BLaER1 (cell line): Measurements from ENCODE around the gene ARFIP2.
"Not testable (repeated sequence)": the region's sequence is repeated elsewhere in the genome, so short reads cannot be mapped to it uniquely, and the experiment has no call there.

Experiments
- H3K27ac ChIP-seq: shearing (Covaris generic); formaldehyde crosslinking; 2 replicates; pipeline ENCODE4 v1.8.1; 2022
- H3K27me3 ChIP-seq: shearing (Covaris generic); formaldehyde crosslinking; 2 replicates; pipeline ENCODE4 v1.8.1; 2022
- H3K36me3 ChIP-seq: shearing (Covaris generic); formaldehyde crosslinking; 2 replicates; pipeline ENCODE4 v1.8.1; 2022
- H3K4me1 ChIP-seq: shearing (Covaris generic); formaldehyde crosslinking; 2 replicates; pipeline ENCODE4 v1.8.1; 2022
- H3K4me2 ChIP-seq: shearing (Covaris generic); formaldehyde crosslinking; 2 replicates; pipeline ENCODE4 v1.8.1; 2022
- H3K4me3 ChIP-seq: shearing (Covaris generic); formaldehyde crosslinking; 2 replicates; pipeline ENCODE4 v1.8.1; 2022
- H3K9ac ChIP-seq: shearing (Covaris generic); formaldehyde crosslinking; 2 replicates; pipeline ENCODE4 v1.8.1; 2022
- H3K9me3 ChIP-seq: shearing (Covaris generic); formaldehyde crosslinking; 2 replicates; pipeline ENCODE4 v1.8.1; 2022
- H4K20me1 ChIP-seq: shearing (Covaris generic); formaldehyde crosslinking; 2 replicates; pipeline ENCODE4 v1.8.1; 2022
- Cebpa-rat ChIP-seq: shearing (Covaris generic); IDR thresholded peaks from 2 replicates; pipeline ENCODE4 v1.8.1; 2022

Gene ARFIP2, protein sequence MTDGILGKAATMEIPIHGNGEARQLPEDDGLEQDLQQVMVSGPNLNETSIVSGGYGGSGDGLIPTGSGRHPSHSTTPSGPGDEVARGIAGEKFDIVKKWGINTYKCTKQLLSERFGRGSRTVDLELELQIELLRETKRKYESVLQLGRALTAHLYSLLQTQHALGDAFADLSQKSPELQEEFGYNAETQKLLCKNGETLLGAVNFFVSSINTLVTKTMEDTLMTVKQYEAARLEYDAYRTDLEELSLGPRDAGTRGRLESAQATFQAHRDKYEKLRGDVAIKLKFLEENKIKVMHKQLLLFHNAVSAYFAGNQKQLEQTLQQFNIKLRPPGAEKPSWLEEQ

DNA sequence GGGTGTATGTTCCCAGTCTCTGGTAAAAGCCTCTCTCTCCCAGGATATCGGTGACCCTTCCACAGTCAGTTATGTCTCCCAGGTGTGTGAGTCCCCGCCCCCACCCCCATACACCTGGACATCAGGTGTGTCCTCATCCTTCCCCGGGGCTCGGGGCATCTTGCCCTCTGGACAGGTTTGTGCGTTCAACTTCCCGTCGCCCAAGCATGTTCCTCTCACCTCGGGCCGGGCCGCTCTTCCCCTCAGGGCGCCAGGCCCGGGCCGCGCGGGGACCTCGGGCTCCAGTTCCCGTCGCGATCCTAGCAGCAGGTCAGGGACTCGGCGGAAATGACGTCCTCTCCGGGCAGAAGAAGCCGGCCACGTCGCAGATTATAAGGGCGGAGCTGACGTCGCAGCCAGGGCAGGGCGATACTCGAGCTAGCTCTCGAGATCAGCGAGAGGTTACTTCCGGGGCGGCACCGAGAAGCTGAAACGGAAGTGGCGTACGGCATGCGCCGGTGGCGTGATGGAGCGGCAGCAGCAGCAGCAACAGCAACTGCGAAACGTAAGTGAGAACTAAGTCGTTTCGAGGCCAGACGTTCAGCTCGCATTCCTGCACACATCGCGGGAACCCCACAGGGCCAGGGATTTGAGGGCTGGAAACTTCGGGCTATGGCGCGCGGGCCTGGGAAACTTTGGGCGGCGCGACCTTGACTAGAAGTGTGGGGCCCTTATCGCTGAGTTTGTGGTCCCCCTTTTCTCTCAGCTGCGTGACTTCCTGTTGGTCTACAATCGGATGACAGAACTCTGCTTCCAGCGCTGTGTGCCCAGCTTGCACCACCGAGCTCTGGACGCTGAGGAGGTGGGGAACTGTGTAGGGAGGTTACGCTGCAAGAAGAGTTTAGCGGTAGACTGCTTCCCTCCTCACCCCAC, at the start of gene ARFIP2, which contains the start of gene TIMM10B:
ARFIP2 (minus strand) TSS at position 320 of the 912 bp plus-strand sequence. CDS start 910 bp downstream, outside the sequence.
TIMM10B (plus strand) TSS at position 490 of the 912 bp plus-strand sequence; CDS start at position 506, 16 bp downstream.
- Histone ChIP-seq H3K4me2 (peak within 1 kb of the TSS; percentile 98), H3K27ac (peak within 1 kb of the TSS; percentile 90), H3K27me3 (no peaks in the 10 kb centered on the region), H3K36me3 (peaks cover 75% of the 10 kb centered on the region), H3K9ac (peak within 1 kb of the TSS; percentile 93), H3K4me1 (peaks cover 27% of the 10 kb centered on the region), H3K4me3 (peak within 1 kb of the TSS; percentile 94), H4K20me1 (peaks cover 40% of the 10 kb centered on the region), H3K9me3 (no peaks in the 10 kb centered on the region)
- no peak for TF ChIP-seq Cebpa-rat

DNA sequence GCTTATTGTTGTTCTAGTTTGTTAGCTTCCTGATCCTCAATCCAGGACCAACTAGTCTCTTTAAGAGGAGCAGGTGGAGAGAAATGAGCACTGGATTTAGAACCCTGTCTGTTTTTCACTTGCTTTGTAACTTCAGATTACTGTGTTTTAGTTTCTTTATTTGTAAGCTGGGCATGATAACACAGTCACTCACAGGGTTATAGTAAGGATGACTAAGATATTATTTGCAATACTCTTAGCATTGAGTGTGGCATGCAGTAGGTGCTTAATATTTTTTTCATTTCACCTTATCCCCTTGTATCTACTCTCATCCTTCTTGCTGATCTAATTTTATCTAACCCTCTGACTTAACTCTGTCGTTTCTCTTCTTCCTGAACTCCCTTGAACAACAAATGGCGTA, 49.7 kb upstream of the ARFIP2 start:
- Histone ChIP-seq H3K36me3 (peaks cover 33% of the 10 kb centered on the region), H3K9me3 (no peaks in the 10 kb centered on the region), H3K27ac (no peak overlapping the region), H4K20me1 (no peaks in the 10 kb centered on the region), H3K4me2 (no peak overlapping the region), H3K4me1 (peaks cover 9% of the 10 kb centered on the region), H3K9ac (no peak overlapping the region), H3K27me3 (no peaks in the 10 kb centered on the region), H3K4me3 (no peak overlapping the region)
- no peak for TF ChIP-seq Cebpa-rat

DNA sequence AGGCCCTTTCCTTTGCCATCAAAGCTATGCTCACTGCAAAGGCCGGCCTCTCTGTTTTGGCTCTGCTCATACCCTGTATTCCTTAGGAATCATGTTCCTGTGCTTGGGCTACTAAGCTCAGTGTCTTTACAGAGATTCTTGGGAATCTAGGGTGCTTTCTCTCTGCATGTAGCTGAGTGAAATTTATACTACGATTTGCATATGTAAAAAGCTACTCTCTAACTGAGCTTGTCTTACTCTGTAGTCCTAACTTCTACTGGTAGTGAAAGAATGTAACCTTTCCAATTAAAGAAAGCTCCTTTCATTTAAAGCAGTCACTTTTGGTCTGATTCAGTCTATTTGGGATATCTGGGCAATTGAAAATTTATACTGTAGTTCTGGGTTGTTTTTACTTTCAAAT, 48.1 kb upstream of the ARFIP2 start:
- Histone ChIP-seq H3K27ac (no peak overlapping the region), H3K9me3 (no peaks in the 10 kb centered on the region), H3K27me3 (no peaks in the 10 kb centered on the region), H4K20me1 (no peaks in the 10 kb centered on the region), H3K9ac (no peak overlapping the region), H3K4me1 (peaks cover 9% of the 10 kb centered on the region), H3K4me3 (no peak overlapping the region), H3K4me2 (no peak overlapping the region), H3K36me3 (peaks cover 28% of the 10 kb centered on the region)
- TF ChIP-seq Cebpa-rat, result no peak

DNA sequence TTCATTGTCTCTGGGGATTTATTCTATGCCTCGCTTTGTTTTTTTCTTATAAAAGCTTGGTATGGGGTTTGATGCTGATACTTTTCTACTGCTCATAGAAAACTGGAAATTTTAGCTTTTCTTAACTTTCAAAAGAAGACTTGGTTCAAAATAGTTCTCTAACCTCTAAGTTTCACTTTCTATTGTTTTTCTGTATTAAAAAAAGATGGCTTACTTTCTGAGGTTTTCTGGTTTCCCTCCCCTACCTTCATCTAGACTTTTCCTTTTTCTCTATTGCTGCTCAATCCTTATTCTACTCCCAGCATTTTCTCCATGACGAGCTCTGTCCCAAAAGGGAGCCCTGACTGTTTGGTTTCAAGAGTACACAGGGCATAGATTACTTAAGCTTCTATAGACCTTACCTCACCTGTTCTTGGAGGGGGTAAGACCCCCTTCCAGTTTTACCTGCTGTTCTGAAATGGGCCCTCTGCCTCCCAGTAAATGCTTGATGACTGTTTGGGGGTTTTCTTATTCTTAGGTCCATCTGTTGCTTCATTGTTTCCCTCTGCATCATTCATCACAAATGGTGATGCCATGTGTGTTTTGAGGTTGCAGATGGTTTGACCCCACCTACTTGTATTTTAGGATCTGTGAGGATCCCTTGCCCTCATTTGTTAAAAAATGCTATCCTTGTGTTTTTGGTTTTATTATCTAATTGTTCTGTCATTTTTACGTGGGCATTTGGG, 45.4 kb upstream of the ARFIP2 start:
- no peak for TF ChIP-seq Cebpa-rat
- Histone ChIP-seq H3K9ac (no peak overlapping the region), H3K27me3 (no peaks in the 10 kb centered on the region), H3K36me3 (peaks cover 20% of the 10 kb centered on the region), H3K4me2 (peak overlapping the region; percentile 57), H4K20me1 (no peaks in the 10 kb centered on the region), H3K9me3 (peaks cover 7% of the 10 kb centered on the region), H3K4me1 (peaks cover 9% of the 10 kb centered on the region), H3K27ac (no peak overlapping the region), H3K4me3 (no peak overlapping the region)

DNA sequence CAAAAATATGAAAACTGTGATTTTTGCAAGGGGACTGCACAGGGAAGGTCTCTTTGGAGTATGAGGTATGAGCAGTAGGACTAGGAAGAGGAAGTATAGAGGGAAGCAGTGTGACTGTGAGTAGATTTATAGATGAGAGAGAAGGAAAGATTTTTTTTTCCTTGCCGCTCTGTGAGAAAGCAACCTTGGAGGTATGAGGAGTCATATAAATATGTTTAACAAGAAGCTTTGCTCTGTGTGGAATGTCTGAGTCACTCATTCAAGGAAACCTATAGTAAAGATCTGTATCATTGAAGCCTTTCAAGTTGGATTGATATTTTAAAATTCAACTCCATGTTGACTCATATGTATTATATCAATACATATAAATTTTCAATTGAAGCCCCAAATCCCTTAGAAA, 42.1 kb upstream of the ARFIP2 start:
- H3K9me3 ChIP-seq, result peaks cover 8% of the 10 kb centered on the region
- H3K27ac ChIP-seq, result no peak overlapping the region
- no peak for TF ChIP-seq Cebpa-rat

DNA sequence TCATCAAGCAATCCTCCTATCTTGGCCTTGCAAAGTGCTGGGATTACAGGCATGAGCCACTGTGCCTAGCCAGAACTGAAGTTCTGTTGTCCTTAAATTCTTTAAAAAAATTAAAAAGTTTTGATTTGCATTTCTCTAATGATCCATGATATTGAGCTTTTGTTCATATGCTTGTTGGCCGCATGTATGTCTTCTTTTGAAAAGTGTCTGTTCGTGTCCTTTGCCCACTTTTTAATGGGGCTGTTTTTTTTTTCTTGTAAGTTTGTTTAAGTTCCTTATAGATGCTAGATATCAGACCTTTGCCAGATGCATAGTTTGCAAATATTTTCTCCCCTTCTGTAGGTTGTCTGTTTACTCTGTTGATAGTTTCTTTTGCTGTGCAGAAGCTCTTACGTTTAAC, 40.8 kb upstream of the ARFIP2 start:
- H3K27me3 ChIP-seq, H4K20me1 ChIP-seq, H3K9ac ChIP-seq, H3K27ac ChIP-seq, H3K4me2 ChIP-seq, H3K4me3 ChIP-seq, H3K4me1 ChIP-seq, H3K9me3 ChIP-seq: not testable (repeated sequence)
- H3K36me3 ChIP-seq, result peaks cover 35% of the 10 kb centered on the region

More for the DNA sequence above, 42.1 kb upstream of the ARFIP2 start:
- Histone ChIP-seq H3K4me1 (peaks cover 9% of the 10 kb centered on the region), H3K9ac (no peak overlapping the region), H3K36me3 (peaks cover 32% of the 10 kb centered on the region), H3K4me3 (no peak overlapping the region), H4K20me1 (no peaks in the 10 kb centered on the region), H3K4me2 (no peak overlapping the region), H3K27me3 (no peaks in the 10 kb centered on the region)

DNA sequence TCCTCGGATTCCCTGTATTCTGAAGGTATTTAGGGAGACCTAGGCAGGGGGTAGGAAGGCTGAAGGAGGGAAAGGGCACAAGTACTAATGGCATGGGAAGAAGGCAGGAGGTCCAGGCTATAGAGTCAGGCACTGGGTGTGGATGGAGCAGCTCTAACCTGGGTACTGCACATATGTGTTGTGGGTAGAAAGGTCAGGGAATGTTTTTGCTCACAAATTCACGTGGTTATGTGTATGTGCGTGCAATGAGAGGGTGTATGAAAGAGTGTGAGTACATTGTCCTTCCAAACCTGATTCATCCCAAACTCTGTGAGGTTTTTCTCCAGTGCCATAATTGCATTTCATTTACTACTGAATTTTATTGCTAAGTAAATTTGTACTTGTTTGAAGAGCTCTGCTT, 39.1 kb upstream of the ARFIP2 start:
- TF ChIP-seq Cebpa-rat, result no peak
- H3K9ac ChIP-seq, result no peak overlapping the region
- H3K36me3 ChIP-seq, result peaks cover 38% of the 10 kb centered on the region
- no peak overlapping the region for H3K27ac ChIP-seq
- H4K20me1 ChIP-seq, result no peaks in the 10 kb centered on the region
- no peaks in the 10 kb centered on the region for H3K4me1 ChIP-seq
- H3K4me2 ChIP-seq, result no peak overlapping the region
- peaks cover 8% of the 10 kb centered on the region for H3K9me3 ChIP-seq
- H3K4me3 ChIP-seq, result no peak overlapping the region
- no peaks in the 10 kb centered on the region for H3K27me3 ChIP-seq

DNA sequence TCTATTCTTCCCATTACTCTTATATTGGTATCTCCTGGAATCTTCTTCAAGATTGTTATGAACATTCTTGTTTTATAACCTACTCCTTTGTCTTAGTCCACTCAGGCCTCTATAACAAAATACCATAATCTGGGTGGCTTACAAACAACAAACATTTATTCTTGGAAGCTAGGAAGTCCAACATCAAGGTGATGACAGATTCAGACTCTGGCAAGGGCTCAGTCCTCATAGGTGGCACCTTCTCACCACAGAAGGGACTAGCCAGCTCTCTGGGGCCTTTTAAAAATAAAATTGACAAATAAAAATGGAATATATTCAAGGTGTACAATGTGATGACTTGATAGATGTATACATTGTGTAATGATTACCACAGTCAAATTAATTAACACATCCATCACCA, 35.7 kb upstream of the ARFIP2 start:
- H3K9ac ChIP-seq, result no peak overlapping the region
- H3K9me3 ChIP-seq, result peaks cover 7% of the 10 kb centered on the region
- no peak for TF ChIP-seq Cebpa-rat
- H3K27me3 ChIP-seq, result no peaks in the 10 kb centered on the region
- H3K36me3 ChIP-seq, result peaks cover 51% of the 10 kb centered on the region
- H3K27ac ChIP-seq, result no peak overlapping the region
- no peak overlapping the region for H3K4me2 ChIP-seq
- H4K20me1 ChIP-seq, result no peaks in the 10 kb centered on the region
- no peaks in the 10 kb centered on the region for H3K4me1 ChIP-seq
- H3K4me3 ChIP-seq, result no peak overlapping the region

DNA sequence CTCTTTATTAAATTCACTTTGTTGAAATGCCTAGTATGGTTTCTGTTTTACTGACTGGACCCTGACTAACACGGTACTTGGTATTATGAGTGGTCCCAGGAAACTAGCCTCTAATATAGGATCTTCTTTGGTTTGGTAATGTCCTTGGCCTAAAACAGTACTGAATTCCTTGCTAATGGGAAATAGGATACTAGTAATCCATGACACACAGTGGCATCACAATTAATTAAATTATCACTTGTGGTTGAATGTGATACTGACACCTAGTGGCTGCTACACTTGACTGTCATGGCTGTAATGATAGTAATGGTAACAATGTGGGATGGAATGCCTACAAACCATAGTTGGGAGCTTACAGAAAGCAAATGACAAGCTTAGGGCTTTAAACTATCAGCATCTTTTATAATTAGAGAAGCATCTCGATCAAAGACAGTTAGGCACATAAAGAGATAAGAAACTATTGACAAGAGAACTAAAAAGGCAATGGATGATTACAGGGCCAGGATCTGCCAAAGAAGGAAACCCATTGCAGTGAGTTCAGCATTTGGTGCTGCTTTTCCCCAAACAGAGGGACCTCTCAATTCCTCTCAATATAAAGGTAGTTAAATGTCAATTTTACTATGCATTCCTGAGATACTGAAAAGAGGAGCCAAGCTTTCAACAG, 24.6 kb upstream of the ARFIP2 start:
- no peak for TF ChIP-seq Cebpa-rat
- H3K27ac ChIP-seq, result no peak overlapping the region
- H3K9ac ChIP-seq, result no peak overlapping the region

More for the DNA sequence above, 24.6 kb upstream of the ARFIP2 start:
- no peaks in the 10 kb centered on the region for H4K20me1 ChIP-seq
- no peaks in the 10 kb centered on the region for H3K27me3 ChIP-seq
- H3K4me2 ChIP-seq, result no peak overlapping the region
- H3K4me1 ChIP-seq, result no peaks in the 10 kb centered on the region
- H3K36me3 ChIP-seq, result peaks cover 36% of the 10 kb centered on the region
- no peaks in the 10 kb centered on the region for H3K9me3 ChIP-seq
- no peak overlapping the region for H3K4me3 ChIP-seq
